Ovary (tissue), 9 donors: Measurements from ENCODE around the gene RHOU. TPM values are rescaled to one million over a fixed set of nuclear protein-coding genes. Genes with fewer than 3 reads are reported as not detected.

Experiments used
- DNase-seq, 5 donors: peaks; one replicate each; pipeline ENCODE4 v3.0.0-alpha.2; 2019 to 2020
- H3K27ac ChIP-seq, 2 donors: fragments of 200-600 bp; one replicate each; pipeline versions ENCODE4 v1.5.1 to v1.8.0; 2019 to 2022
- H3K27me3 ChIP-seq: fragments of 200-600 bp; one replicate; pipeline ENCODE4 v1.8.0; 2022
- H3K36me3 ChIP-seq: fragments of 200-600 bp; sonication (generic); one replicate; pipeline ENCODE4 v1.5.1; 2019
- H3K4me1 ChIP-seq: one replicate; pipeline ENCODE4 v1.8.1; 2013; ENCODE audit warnings: mild to moderate bottlenecking, moderate library complexity; ENCODE audit not compliant: insufficient read depth
- H3K4me3 ChIP-seq: fragments of 200-600 bp; sonication (generic); one replicate; pipeline ENCODE4 v1.5.1; 2017
- H3K9me3 ChIP-seq, 2 donors: fragments of 200-600 bp in 1 of 2; sonication (generic) in 1 of 2; one replicate each; pipeline versions ENCODE4 v1.5.1 to v1.8.1; 2013 to 2019; ENCODE audit warnings: mild to moderate bottlenecking in 1 of 2, moderate library complexity in 1 of 2
- EP300 ChIP-seq: sonication (generic); formaldehyde crosslinking; IDR thresholded peaks from one replicate; pipeline ENCODE4 v1.6.1; 2017; ENCODE audit warnings: antibody characterized with exemption
- POLR2A ChIP-seq: fragments of 450-650 bp; IDR thresholded peaks from one replicate; pipeline ENCODE4 v1.6.1; 2017; ENCODE audit warnings: antibody characterized with exemption, mild to moderate bottlenecking, moderate library complexity
- WGBS, 3 donors: extraction: QIAGEN DNeasy Blood & Tissue Kit in 1 of 3; methylation state at CpG; one replicate each; pipeline versions ENCODE4 v1.1.5 to v1.1.7; 2013 to 2017; 5-methylcytosine and 5-hydroxymethylcytosine counted together
- intact Hi-C, 4 donors: fragments of 100-400 bp; cut with DNase I; formaldehyde crosslinking; loops; one replicate each; pipeline versions ENCODE4 v1.11.0 to v1.15.1; 2022 to 2023
- polyA plus RNA-seq, 2 donors: library from polyadenylated mRNA; stranded (reverse); fragments of 200-250 nt in 1 of 2; fragments of 350-450 nt in 1 of 2; fragmentation: Illumina TruSeq in 1 of 2; extraction: RNeasy Lipid Tissue Mini Kit (QIAGEN cat#74804) in 1 of 2; gene quantifications; one replicate each; pipeline ENCODE4 v1.2.3, GENCODE V29; 2013 to 2014
- total RNA-seq, 7 donors: library from RNA; depleted of rRNA in 2 of 7; stranded (reverse); fragments of >200 nt in 2 of 7; fragmentation: NEBNext Ultra II Directional in 3 of 7; extraction: Animal tissue kit (Norgen Biotek cat#: 25700) in 3 of 7; gene quantifications; one replicate each; pipeline versions ENCODE4 v1.1.0 to v1.2.4, GENCODE V29; 2016 to 2023
- TF ChIP-seq, protein P1 (sequence below), 3 donors: fragments of 450-650 bp in 2 of 3; fragments of 200-600 bp in 1 of 3; IDR thresholded peaks; one replicate each; pipeline versions ENCODE4 v1.5.1 to v1.8.0; 2016 to 2022; ENCODE audit warnings: antibody characterized with exemption in 3 of 3, mild to moderate bottlenecking in 1 of 3
- donor health status: DM: no; HTN: no; CAD: no; lungs with moderate emphysema.
- donor health status: DM: no; HTN: no; CAD: no.
- donor health status: Bipolar disorder and iron deficiency.
- donor health status: DM: yes; HTN: yes; CAD: no.
- donor health status: DM: no; HTN: no; CAD: no.
- donor health status: DM: yes; HTN: yes; CAD: no.

RHOU gene
- total and polyA plus RNA-seq, 9 donors, result 20.5 to 131 (median 37.8) TPM

DNA sequence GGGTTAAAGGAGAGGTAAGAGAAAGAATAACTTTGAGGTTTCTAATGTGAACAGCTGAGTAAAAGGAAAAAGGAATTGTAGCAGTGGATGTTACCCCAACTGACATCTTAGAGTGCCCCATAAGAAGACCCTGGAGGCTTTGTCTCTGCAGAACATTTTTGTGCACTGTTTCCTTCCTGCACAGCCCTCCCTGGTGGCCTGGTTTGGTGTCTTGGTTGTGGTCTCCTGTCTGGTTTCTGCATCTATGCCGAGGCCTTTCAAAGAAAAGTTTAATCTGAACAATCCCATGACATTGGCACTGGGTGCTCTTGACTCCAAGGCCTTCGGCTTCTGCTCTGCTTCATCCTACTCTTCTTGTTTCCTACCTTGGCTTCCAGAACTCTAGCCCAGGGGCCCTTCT lies 57.8 kb downstream of the RHOU start:
- no peak overlapping the region for H3K4me3 ChIP-seq
- intact Hi-C loops, result no loop called here
- WGBS, 3 donors, result 94 to 99% (median 97%) methylated on average over 2 of the region's 2 CpGs
- no peak for DNase-seq
- no peaks in the 10 kb centered on the region for H3K9me3 ChIP-seq
- TF ChIP-seq EP300 (no peak), POLR2A (no peak)
- TF ChIP-seq, protein P1, sequence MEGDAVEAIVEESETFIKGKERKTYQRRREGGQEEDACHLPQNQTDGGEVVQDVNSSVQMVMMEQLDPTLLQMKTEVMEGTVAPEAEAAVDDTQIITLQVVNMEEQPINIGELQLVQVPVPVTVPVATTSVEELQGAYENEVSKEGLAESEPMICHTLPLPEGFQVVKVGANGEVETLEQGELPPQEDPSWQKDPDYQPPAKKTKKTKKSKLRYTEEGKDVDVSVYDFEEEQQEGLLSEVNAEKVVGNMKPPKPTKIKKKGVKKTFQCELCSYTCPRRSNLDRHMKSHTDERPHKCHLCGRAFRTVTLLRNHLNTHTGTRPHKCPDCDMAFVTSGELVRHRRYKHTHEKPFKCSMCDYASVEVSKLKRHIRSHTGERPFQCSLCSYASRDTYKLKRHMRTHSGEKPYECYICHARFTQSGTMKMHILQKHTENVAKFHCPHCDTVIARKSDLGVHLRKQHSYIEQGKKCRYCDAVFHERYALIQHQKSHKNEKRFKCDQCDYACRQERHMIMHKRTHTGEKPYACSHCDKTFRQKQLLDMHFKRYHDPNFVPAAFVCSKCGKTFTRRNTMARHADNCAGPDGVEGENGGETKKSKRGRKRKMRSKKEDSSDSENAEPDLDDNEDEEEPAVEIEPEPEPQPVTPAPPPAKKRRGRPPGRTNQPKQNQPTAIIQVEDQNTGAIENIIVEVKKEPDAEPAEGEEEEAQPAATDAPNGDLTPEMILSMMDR (IDR thresholded peaks at IDR 0.05), result no peak
- H3K4me1 ChIP-seq, result peaks cover 1% of the 10 kb centered on the region
- H3K27me3 ChIP-seq, result no peaks in the 10 kb centered on the region
- no peak overlapping the region for H3K27ac ChIP-seq
- H3K36me3 ChIP-seq, result no peaks in the 10 kb centered on the region

DNA sequence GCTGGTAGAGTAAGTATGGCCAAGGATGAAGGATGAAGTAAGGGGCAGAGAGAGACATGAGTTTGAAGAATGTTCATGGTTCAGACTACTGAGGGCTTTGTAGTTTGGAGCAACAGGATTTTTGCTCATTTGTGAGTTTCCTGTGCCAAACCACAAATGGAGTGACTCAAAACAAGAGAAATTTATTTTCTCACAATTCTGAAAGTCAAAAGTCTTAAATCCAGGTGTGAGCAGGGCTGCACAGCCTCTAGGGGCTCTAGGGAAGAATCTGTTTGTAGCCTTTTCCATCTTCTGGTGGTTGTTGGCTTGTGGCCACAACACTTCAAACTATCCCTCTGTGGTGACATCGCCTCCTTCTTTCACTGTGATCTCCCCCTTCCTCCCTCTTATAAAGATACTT lies 58.9 kb downstream of the RHOU start:
- Histone ChIP-seq H3K27me3 (no peaks in the 10 kb centered on the region), H3K4me3 (no peak overlapping the region), H3K36me3 (no peaks in the 10 kb centered on the region), H3K9me3 (no peaks in the 10 kb centered on the region), H3K27ac (no peak overlapping the region), H3K4me1 (peaks cover 3% of the 10 kb centered on the region)
- TF ChIP-seq POLR2A (no peak), EP300 (no peak)
- TF ChIP-seq, protein P1 (IDR thresholded peaks at IDR 0.05), result no peak
- 87 to 100% (median 100%) methylated on average over 1 of the region's 1 CpG for WGBS, 3 donors
- intact Hi-C loops, result no loop called here
- DNase-seq, result no peak

DNA sequence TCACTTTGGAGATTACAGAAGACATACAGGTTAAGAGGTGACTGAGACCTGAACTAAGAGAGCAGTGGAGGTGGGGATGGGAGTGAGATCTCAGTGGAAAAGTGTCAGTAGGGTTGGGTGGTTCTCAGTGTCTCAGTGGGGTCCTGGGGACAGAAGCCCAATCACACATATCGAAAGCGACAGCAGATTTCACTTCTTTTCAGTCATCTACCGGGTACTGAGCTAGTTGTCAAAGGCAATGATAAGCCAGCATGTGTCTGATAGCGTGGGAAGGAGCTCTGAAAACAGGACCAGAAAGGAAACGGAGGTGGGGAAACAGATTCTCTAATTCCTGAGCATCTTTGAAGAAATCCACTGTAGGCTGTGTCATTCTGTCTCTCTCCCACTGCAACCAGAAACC lies 59.5 kb downstream of the RHOU start:
- intact Hi-C loops, result no loop called here
- Histone ChIP-seq H3K36me3 (no peaks in the 10 kb centered on the region), H3K27ac (no peak overlapping the region), H3K27me3 (no peaks in the 10 kb centered on the region), H3K4me3 (no peak overlapping the region), H3K4me1 (peaks cover 3% of the 10 kb centered on the region), H3K9me3 (no peaks in the 10 kb centered on the region)
- DNase-seq, result no peak
- TF ChIP-seq, protein P1 (IDR thresholded peaks at IDR 0.05), result no peak
- TF ChIP-seq POLR2A (no peak), EP300 (no peak)
- 90 to 96% (median 91%) methylated on average over 5 of the region's 5 CpGs for WGBS, 3 donors

DNA sequence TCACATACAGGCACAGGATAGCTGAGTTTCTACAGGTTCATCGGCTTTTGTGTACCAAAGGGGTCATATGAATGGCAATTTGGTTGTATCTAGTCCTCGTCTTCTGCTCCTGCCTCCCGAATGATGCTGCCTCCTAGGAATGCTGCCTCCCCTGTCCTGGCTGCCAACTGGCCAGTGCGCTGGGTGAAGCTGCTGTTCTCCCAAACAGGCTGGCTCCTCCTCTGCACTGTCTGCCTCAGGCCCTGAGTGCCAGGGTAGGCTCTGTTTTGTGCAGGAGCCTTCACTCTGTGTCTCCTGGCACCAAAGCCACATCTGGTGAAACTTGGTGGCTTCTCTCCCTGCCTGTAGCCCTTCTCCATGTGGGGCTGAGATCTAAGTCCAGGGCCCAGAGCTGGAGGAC lies 60.3 kb downstream of the RHOU start:
- TF ChIP-seq POLR2A (no peak), EP300 (no peak)
- TF ChIP-seq, protein P1 (IDR thresholded peaks at IDR 0.05), result no peak
- Histone ChIP-seq H3K9me3 (no peaks in the 10 kb centered on the region), H3K4me1 (peaks cover 3% of the 10 kb centered on the region), H3K27me3 (no peaks in the 10 kb centered on the region), H3K4me3 (no peak overlapping the region), H3K36me3 (no peaks in the 10 kb centered on the region), H3K27ac (no peak overlapping the region)
- 65 to 71% (median 68%) methylated on average over 4 of the region's 4 CpGs for WGBS, 3 donors
- intact Hi-C loops, result no loop called here
- no peak for DNase-seq

Other genes with a start within 250 kb of the RHOU start
- gene RNF187, start 248.1 kb upstream of the RHOU start, total RNA-seq, result 100 to 1,000 TPM in 5 of 7 donors, 10 to 100 TPM in 2; 37.9 to 165 (median 123) TPM
- gene RNF187, start 248.1 kb upstream of the RHOU start, polyA plus RNA-seq, result 10 to 100 TPM; 32.2 to 43.0 TPM